C4-2B (cell line): ENCODE data around the gene ZAP70.

Source experiments
- ZFX ChIP-seq: fragments of 450-650 bp; IDR thresholded peaks from 2 replicates; pipeline ENCODE4 v1.6.1; 2017
- TF ChIP-seq, protein P1 (sequence below): fragments of 450-650 bp; conservative IDR thresholded peaks from 2 replicates; pipeline ENCODE4 v1.5.1; 2017; ENCODE audit warnings: mild to moderate bottlenecking

DNA sequence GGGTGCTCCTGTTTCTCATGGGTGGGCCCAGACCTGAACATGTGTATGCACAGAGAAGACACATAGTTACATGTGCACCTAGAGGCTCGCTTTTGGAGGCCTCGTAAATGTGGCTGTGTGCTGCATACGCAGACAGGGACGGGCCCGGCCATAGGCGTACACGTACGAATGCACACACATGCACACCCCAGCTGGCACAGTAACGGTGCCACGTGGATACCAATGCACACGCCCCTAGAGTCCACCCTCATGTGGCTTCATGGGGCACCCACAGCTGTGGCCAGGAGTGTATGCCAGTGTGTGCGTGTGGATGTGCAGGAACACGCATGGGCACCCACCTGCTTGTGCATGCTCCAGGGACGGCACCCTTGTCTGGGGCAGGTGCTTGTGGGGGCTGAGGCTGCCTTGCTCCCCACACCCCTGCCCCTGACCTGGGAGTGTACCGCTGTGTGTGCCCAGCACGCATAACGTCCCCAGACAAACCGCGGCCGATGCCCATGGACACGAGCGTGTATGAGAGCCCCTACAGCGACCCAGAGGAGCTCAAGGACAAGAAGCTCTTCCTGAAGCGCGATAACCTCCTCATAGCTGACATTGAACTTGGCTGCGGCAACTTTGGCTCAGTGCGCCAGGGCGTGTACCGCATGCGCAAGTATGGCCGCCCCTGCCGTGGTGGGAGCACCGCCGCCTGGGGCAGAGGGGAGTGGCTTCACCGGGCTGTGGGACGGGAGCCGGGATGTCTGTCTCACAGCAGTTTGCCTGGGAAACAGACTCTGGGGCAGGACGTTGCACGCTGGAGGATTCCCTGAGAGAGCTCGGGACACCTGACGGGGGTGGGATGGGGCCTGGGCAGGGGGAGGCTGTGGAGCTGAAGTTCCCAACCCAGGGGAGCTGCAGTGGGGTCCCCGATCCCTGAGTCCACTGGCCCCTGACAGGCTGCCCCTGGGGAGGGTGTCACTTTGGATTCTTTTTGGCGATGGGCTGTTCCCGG, 21.0 kb downstream of the ZAP70 start:
- TF ChIP-seq, protein P1, sequence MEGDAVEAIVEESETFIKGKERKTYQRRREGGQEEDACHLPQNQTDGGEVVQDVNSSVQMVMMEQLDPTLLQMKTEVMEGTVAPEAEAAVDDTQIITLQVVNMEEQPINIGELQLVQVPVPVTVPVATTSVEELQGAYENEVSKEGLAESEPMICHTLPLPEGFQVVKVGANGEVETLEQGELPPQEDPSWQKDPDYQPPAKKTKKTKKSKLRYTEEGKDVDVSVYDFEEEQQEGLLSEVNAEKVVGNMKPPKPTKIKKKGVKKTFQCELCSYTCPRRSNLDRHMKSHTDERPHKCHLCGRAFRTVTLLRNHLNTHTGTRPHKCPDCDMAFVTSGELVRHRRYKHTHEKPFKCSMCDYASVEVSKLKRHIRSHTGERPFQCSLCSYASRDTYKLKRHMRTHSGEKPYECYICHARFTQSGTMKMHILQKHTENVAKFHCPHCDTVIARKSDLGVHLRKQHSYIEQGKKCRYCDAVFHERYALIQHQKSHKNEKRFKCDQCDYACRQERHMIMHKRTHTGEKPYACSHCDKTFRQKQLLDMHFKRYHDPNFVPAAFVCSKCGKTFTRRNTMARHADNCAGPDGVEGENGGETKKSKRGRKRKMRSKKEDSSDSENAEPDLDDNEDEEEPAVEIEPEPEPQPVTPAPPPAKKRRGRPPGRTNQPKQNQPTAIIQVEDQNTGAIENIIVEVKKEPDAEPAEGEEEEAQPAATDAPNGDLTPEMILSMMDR, result no peak
- no peak for TF ChIP-seq ZFX
